Measurements from ENCODE around the gene ZNF45. TPM values are rescaled to one million over a fixed set of nuclear protein-coding genes. Genes with fewer than 3 reads are reported as not detected.

The ZNF45 gene
- total RNA-seq, 1 experiment from 2014 or later, result 19.8 TPM

DNA sequence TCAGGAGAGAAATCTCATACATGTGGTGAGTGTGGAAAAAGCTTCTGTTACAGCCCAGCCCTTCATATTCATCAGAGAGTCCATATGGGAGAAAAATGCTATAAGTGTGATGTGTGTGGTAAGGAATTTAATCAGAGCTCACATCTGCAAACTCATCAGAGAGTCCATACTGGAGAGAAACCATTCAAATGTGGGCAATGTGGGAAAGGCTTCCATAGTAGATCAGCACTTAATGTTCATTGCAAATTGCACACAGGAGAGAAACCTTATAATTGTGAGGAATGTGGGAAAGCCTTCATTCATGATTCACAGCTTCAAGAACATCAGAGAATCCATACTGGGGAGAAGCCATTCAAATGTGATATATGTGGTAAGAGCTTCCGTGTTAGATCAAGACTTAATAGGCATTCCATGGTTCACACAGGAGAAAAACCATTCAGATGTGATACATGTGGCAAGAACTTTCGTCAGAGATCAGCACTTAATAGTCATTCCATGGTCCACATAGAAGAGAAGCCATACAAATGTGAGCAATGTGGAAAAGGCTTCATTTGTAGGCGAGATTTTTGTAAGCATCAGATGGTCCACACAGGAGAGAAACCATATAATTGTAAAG is 31.1 kb upstream of the ZNF45 start:
- Mint-ChIP-seq H3K4me3 (no peak overlapping the region), H3K4me1 (no peaks in the 10 kb centered on the region), H3K36me3 (ENCODE audit: insufficient read depth in 1 of 3, low read depth in 3 of 3) (peaks cover 88 to 100% (median 94%) of the 10 kb centered on the region in 3 experiments), H3K9me3 (peaks cover 94 to 98% of the 10 kb centered on the region in 2 experiments), H3K27me3 (ENCODE audit: low read depth) (peaks cover 20% of the 10 kb centered on the region), H3K27ac (no peak overlapping the region)
- no peaks in the 10 kb centered on the region for H3K79me1 ChIP-seq (ENCODE audit: insufficient read depth, low read depth, low read length, poor library complexity, severe bottlenecking)
- no peak overlapping the region for H4K8ac ChIP-seq (replicated peaks; ENCODE audit: insufficient read length, low read depth, low read length)
- H3K27me3 ChIP-seq (ENCODE audit: insufficient read depth, low read length), result no peaks in the 10 kb centered on the region
- peaks cover 89% of the 10 kb centered on the region for H3K9me3 ChIP-seq (ENCODE audit: control insufficient read depth, low read depth, low read length)
- no peak overlapping the region for H2BK120ac ChIP-seq (ENCODE audit: low read depth, low read length, poor library complexity, severe bottlenecking)
- TF ChIP-seq, protein P1, sequence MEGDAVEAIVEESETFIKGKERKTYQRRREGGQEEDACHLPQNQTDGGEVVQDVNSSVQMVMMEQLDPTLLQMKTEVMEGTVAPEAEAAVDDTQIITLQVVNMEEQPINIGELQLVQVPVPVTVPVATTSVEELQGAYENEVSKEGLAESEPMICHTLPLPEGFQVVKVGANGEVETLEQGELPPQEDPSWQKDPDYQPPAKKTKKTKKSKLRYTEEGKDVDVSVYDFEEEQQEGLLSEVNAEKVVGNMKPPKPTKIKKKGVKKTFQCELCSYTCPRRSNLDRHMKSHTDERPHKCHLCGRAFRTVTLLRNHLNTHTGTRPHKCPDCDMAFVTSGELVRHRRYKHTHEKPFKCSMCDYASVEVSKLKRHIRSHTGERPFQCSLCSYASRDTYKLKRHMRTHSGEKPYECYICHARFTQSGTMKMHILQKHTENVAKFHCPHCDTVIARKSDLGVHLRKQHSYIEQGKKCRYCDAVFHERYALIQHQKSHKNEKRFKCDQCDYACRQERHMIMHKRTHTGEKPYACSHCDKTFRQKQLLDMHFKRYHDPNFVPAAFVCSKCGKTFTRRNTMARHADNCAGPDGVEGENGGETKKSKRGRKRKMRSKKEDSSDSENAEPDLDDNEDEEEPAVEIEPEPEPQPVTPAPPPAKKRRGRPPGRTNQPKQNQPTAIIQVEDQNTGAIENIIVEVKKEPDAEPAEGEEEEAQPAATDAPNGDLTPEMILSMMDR (conservative IDR thresholded peaks at IDR 0.05), result no peak
- no peak overlapping the region for H2BK5ac ChIP-seq (ENCODE audit: insufficient read length, low read length)
- no peak overlapping the region for H2BK15ac ChIP-seq (ENCODE audit: low read depth, low read length)
- H3K14ac ChIP-seq (ENCODE audit: insufficient read depth, low read length), result no peak overlapping the region
- no peak overlapping the region for H2BK20ac ChIP-seq (ENCODE audit: low read depth, low read length, poor library complexity, severe bottlenecking)
- H3K4me2 ChIP-seq (ENCODE audit: insufficient read depth, insufficient read length, low read length), result no peak overlapping the region
- H3K4ac ChIP-seq (ENCODE audit: low read depth, low read length), result no peak overlapping the region
- WGBS (ENCODE audit: extremely low coverage, insufficient read length, low lambda C conversion rate), result no CpG with 5 or more reads among the region's 3 CpGs
- H3K56ac ChIP-seq (ENCODE audit: insufficient read length, low read depth, low read length), result no peak overlapping the region
- H3K79me2 ChIP-seq (ENCODE audit: insufficient read depth, low read length), result no peaks in the 10 kb centered on the region
- no peak overlapping the region for H3K18ac ChIP-seq (ENCODE audit: insufficient read length, low read depth, low read length)
- no peak overlapping the region for H3T11ph ChIP-seq (ENCODE audit: low read length)
- H3K27ac ChIP-seq (ENCODE audit: insufficient read length, low read depth, low read length), result no peak overlapping the region
- no peak for DNase-seq
- H3K23me2 ChIP-seq (ENCODE audit: insufficient read length, low read depth, low read length, poor library complexity, severe bottlenecking), result no peaks in the 10 kb centered on the region
- H3K9ac ChIP-seq (ENCODE audit: extremely low read depth, insufficient read length, low read length), result no peak overlapping the region
- no peaks in the 10 kb centered on the region for H4K20me1 ChIP-seq (ENCODE audit: control insufficient read depth, insufficient read depth, insufficient read length)
- H2AK5ac ChIP-seq (ENCODE audit: insufficient read length, low read length), result no peak overlapping the region
- H4K5ac ChIP-seq (ENCODE audit: insufficient read length, low read depth, low read length), result no peak overlapping the region
- no peak overlapping the region for H2BK12ac ChIP-seq (ENCODE audit: insufficient read length, low read depth, low read length)
- no peaks in the 10 kb centered on the region for H3K4me1 ChIP-seq (ENCODE audit: insufficient read depth, low read length)
- no peak overlapping the region for H3K23ac ChIP-seq (ENCODE audit: insufficient read length, low read depth, low read length)
- H4K91ac ChIP-seq (ENCODE audit: insufficient read length, low read depth, low read length), result no peak overlapping the region
- no peak overlapping the region for H2AFZ ChIP-seq (ENCODE audit: low read length)

All from H9 (cell line).